ENCODE results near the gene ACAD8.

The ACAD8 gene
- 27.8 to 40.9 (median 35.4) reads per million in 3 donors for total RNA-seq

GRCh38 chr11:134253188-134253993 lies at the start of gene ACAD8, which contains the start of gene THYN1:
ACAD8 (plus strand) TSS chr11:134253568; CDS start chr11:134253601, 33 bp downstream.
THYN1 (minus strand) TSS chr11:134253352; CDS start chr11:134252882, 470 bp downstream.
- H3K9me3 ChIP-seq (ENCODE audit: control insufficient read depth, low read length): no peaks in the 10 kb centered on the region
- H3K36me3 ChIP-seq (ENCODE audit: control insufficient read depth, insufficient read depth, low read length): peaks cover 24% of the 10 kb centered on the region
- peak; percentile 88 to 94 (median 93) for DNase-seq
- H3K27ac ChIP-seq (ENCODE audit: insufficient read depth, low read length, poor library complexity, severe bottlenecking): peak within 1 kb of the TSS; percentile 58
- H3K27me3 ChIP-seq (replicated peaks; ENCODE audit: control insufficient read depth, insufficient read depth, low read length, poor library complexity, severe bottlenecking): no peaks in the 10 kb centered on the region
- H3K4me3 ChIP-seq (ENCODE audit: insufficient read depth, low read depth, low read length, poor library complexity, severe bottlenecking): peak within 1 kb of the TSS; percentile 70
- H3K4me1 ChIP-seq (ENCODE audit: control insufficient read depth, insufficient read depth, low read length, poor library complexity, severe bottlenecking): peaks cover 13% of the 10 kb centered on the region

DNA sequence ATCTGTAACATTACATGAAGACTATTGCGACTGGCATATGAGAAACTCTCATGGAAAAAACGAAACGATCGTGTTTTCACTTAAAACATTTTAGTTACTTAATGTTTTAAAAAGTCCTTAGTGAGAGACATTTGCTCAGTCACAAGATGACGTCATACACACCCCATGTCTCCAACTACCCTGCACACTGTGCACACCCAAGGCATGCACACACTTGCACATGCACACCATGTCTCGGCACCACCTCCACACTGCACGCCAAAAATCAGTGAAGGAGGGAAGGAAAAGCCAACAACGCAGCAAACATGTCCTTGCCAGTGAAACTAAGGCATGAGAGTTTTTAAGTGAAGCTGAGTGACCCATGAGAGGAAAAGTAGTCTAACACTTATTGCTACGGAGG lies 47.6 kb upstream of the ACAD8 start:
- peaks cover 38% of the 10 kb centered on the region for H3K36me3 ChIP-seq (ENCODE audit: control insufficient read depth, insufficient read depth, low read length)
- no peaks in the 10 kb centered on the region for H3K27me3 ChIP-seq (replicated peaks; ENCODE audit: control insufficient read depth, insufficient read depth, low read length, poor library complexity, severe bottlenecking)
- no peak for DNase-seq
- no peak overlapping the region for H3K4me3 ChIP-seq (ENCODE audit: insufficient read depth, low read depth, low read length, poor library complexity, severe bottlenecking)
- no peaks in the 10 kb centered on the region for H3K9me3 ChIP-seq (ENCODE audit: control insufficient read depth, low read length)
- no peak overlapping the region for H3K27ac ChIP-seq (ENCODE audit: insufficient read depth, low read length, poor library complexity, severe bottlenecking)
- no peaks in the 10 kb centered on the region for H3K4me1 ChIP-seq (ENCODE audit: control insufficient read depth, insufficient read depth, low read length, poor library complexity, severe bottlenecking)

DNA sequence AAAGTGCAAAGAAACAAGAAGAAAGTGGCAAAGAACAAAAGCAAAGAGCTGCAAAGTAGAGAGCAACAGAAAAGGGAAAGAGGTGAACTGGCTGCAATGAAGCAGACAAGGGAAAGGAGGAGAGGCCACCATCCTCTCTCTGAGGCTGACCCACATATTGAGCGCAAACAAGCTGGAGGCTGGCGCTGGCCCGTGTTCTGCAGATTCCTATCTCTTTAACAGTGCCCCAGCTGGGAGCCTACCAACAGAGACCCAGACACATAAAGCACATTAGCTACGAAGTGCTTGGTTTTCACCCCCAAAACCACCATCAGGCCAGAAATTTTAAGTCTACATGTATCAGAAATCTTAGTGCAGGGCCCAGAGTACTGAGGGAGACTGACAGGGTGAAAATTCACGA lies 47.2 kb upstream of the ACAD8 start:
- no peak overlapping the region for H3K27ac ChIP-seq (ENCODE audit: insufficient read depth, low read length, poor library complexity, severe bottlenecking)
- H3K4me3 ChIP-seq (ENCODE audit: insufficient read depth, low read depth, low read length, poor library complexity, severe bottlenecking): no peak overlapping the region
- no peaks in the 10 kb centered on the region for H3K9me3 ChIP-seq (ENCODE audit: control insufficient read depth, low read length)
- no peaks in the 10 kb centered on the region for H3K4me1 ChIP-seq (ENCODE audit: control insufficient read depth, insufficient read depth, low read length, poor library complexity, severe bottlenecking)
- H3K27me3 ChIP-seq (replicated peaks; ENCODE audit: control insufficient read depth, insufficient read depth, low read length, poor library complexity, severe bottlenecking): no peaks in the 10 kb centered on the region
- DNase-seq: no peak
- H3K36me3 ChIP-seq (ENCODE audit: control insufficient read depth, insufficient read depth, low read length): peaks cover 38% of the 10 kb centered on the region

DNA sequence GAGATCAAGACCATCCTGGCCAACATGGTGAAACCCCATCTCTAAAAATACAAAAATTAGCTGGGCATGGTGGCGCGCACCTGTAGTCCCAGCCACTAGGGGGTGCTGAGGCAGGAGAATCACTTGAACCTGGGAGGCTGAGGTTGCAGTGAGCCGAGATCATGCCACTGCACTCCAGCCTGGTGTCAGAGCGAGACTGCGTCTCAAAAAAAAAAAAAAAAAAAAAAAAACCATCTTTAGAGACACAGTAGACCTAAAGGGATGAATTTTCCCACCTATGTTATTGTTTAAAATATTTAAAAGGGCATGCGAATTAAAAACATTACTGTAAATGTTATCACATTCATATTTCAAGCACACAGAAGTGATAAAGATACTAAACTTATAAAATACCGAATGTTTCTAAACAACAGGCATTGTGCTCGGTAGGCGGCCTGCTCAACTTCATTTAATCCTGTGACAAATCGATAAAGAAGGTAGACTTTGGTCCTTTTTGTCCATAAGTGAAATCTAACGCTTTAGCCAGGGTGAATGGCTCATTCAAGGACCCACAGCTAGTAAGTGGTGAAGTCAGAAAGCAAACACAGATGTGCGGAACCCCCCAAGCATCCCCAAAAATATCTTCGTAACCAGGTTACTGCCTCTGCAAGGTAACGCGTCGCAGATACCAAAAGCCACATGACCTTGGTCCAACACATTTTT lies 45.7 kb upstream of the ACAD8 start:
- Histone ChIP-seq H3K36me3 (ENCODE audit: control insufficient read depth, insufficient read depth, low read length) (peaks cover 25% of the 10 kb centered on the region), H3K27ac (ENCODE audit: insufficient read depth, low read length, poor library complexity, severe bottlenecking) (no peak overlapping the region), H3K27me3 (replicated peaks; ENCODE audit: control insufficient read depth, insufficient read depth, low read length, poor library complexity, severe bottlenecking) (no peaks in the 10 kb centered on the region), H3K4me3 (ENCODE audit: insufficient read depth, low read depth, low read length, poor library complexity, severe bottlenecking) (no peak overlapping the region), H3K9me3 (ENCODE audit: control insufficient read depth, low read length) (no peaks in the 10 kb centered on the region), H3K4me1 (ENCODE audit: control insufficient read depth, insufficient read depth, low read length, poor library complexity, severe bottlenecking) (no peaks in the 10 kb centered on the region)
- DNase-seq: peak; percentile 19 to 47 (median 32)

- no peak for DNase-seq
- H3K4me1 ChIP-seq (ENCODE audit: control insufficient read depth, insufficient read depth, low read length, poor library complexity, severe bottlenecking): no peaks in the 10 kb centered on the region
- H3K27me3 ChIP-seq (replicated peaks; ENCODE audit: control insufficient read depth, insufficient read depth, low read length, poor library complexity, severe bottlenecking): no peaks in the 10 kb centered on the region
- H3K36me3 ChIP-seq (ENCODE audit: control insufficient read depth, insufficient read depth, low read length): peaks cover 7% of the 10 kb centered on the region
- no peak overlapping the region for H3K4me3 ChIP-seq (ENCODE audit: insufficient read depth, low read depth, low read length, poor library complexity, severe bottlenecking)
- H3K9me3 ChIP-seq (ENCODE audit: control insufficient read depth, low read length): no peaks in the 10 kb centered on the region
- no peak overlapping the region for H3K27ac ChIP-seq (ENCODE audit: insufficient read depth, low read length, poor library complexity, severe bottlenecking)
These were observed 37.5 kb upstream of the ACAD8 start for GRCh38 chr11:134215836-134216235.

- Histone ChIP-seq H3K9me3 (ENCODE audit: control insufficient read depth, low read length) (no peaks in the 10 kb centered on the region), H3K27ac (ENCODE audit: insufficient read depth, low read length, poor library complexity, severe bottlenecking) (no peak overlapping the region), H3K4me3 (ENCODE audit: insufficient read depth, low read depth, low read length, poor library complexity, severe bottlenecking) (no peak overlapping the region), H3K4me1 (ENCODE audit: control insufficient read depth, insufficient read depth, low read length, poor library complexity, severe bottlenecking) (no peaks in the 10 kb centered on the region), H3K27me3 (replicated peaks; ENCODE audit: control insufficient read depth, insufficient read depth, low read length, poor library complexity, severe bottlenecking) (no peaks in the 10 kb centered on the region), H3K36me3 (ENCODE audit: control insufficient read depth, insufficient read depth, low read length) (peaks cover 7% of the 10 kb centered on the region)
- no peak for DNase-seq
These were observed 36.6 kb upstream of the ACAD8 start for GRCh38 chr11:134216816-134217215.

DNA sequence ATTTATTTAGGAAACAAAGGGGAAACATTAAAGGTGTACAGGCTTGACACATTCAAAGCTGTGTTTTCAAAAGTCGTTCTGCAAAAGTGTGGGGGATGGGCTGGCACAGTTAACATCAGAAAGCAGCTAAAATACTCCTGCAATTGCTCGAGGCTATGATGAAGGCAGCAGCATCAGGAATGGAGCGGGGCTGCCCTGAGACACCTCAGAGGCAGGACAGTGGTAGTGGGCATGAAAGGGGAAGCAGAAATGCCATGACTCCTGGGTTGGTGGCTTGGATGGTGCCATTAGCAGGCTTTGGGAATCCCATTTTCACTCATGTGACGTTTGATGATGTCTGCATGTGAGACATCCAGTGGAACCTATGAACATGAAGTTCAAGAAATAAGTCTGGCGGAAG lies 30.2 kb upstream of the ACAD8 start:
- H3K27ac ChIP-seq (ENCODE audit: insufficient read depth, low read length, poor library complexity, severe bottlenecking): peak overlapping the region; percentile 92
- H3K36me3 ChIP-seq (ENCODE audit: control insufficient read depth, insufficient read depth, low read length): peaks cover 7% of the 10 kb centered on the region
- DNase-seq: no peak
- peaks cover 32% of the 10 kb centered on the region for H3K4me1 ChIP-seq (ENCODE audit: control insufficient read depth, insufficient read depth, low read length, poor library complexity, severe bottlenecking)
- H3K4me3 ChIP-seq (ENCODE audit: insufficient read depth, low read depth, low read length, poor library complexity, severe bottlenecking): peak overlapping the region; percentile 79
- no peaks in the 10 kb centered on the region for H3K9me3 ChIP-seq (ENCODE audit: control insufficient read depth, low read length)
- no peaks in the 10 kb centered on the region for H3K27me3 ChIP-seq (replicated peaks; ENCODE audit: control insufficient read depth, insufficient read depth, low read length, poor library complexity, severe bottlenecking)

GRCh38 chr11:134223836-134224709 lies 29.3 kb upstream of the ACAD8 start, which contains the start of the genes NCAPD3 and VPS26B:
NCAPD3 (minus strand) TSS chr11:134223967; CDS start chr11:134223926, 41 bp downstream.
VPS26B (plus strand) TSS chr11:134224671; CDS start chr11:134225123, 452 bp downstream.
- Histone ChIP-seq H3K4me1 (ENCODE audit: control insufficient read depth, insufficient read depth, low read length, poor library complexity, severe bottlenecking) (peaks cover 32% of the 10 kb centered on the region), H3K36me3 (ENCODE audit: control insufficient read depth, insufficient read depth, low read length) (peaks cover 6% of the 10 kb centered on the region), H3K27ac (ENCODE audit: insufficient read depth, low read length, poor library complexity, severe bottlenecking) (peak within 1 kb of the TSS; percentile 92), H3K27me3 (replicated peaks; ENCODE audit: control insufficient read depth, insufficient read depth, low read length, poor library complexity, severe bottlenecking) (no peaks in the 10 kb centered on the region), H3K4me3 (ENCODE audit: insufficient read depth, low read depth, low read length, poor library complexity, severe bottlenecking) (peak within 1 kb of the TSS; percentile 79), H3K9me3 (ENCODE audit: control insufficient read depth, low read length) (no peaks in the 10 kb centered on the region)
- DNase-seq: peak; percentile 89 to 95 (median 92)

All from effector memory CD4-positive, alpha-beta T cell (primary cell).